Panc1 (cell line): ENCODE data around the gene DCDC2. TPM values are rescaled to one million over a fixed set of nuclear protein-coding genes. Genes with fewer than 3 reads are reported as not detected.
"Not testable (repeated sequence)": the region's sequence is repeated elsewhere in the genome, so short reads cannot be mapped to it uniquely, and the experiment has no call there.

ENCODE experiments used
- ATAC-seq: fragments of 200-7000 bp; cut with Tn5 transposase; 2 replicates; pipeline ENCODE4 v1.9.1; 2020; ENCODE audit warnings: mild to moderate bottlenecking, moderate library complexity
- BruUV-seq: library from RNA; stranded (reverse); fragments of 400-500 nt; replicated peaks from 2 replicates; lab custom pipeline; 2021; lab: Mats Ljungman, UMichigan
- CTCF ChIA-PET: fragments of 300-600 bp; sonication (Branson Sonifier 250); formaldehyde crosslinking; loops from one replicate; lab custom pipeline; 2022; ENCODE audit warnings: antibody characterized with exemption; lab: Charles Lee
- POLR2A ChIA-PET: fragments of 300-600 bp; sonication (Branson Sonifier 250); formaldehyde crosslinking; loops from one replicate; lab custom pipeline; 2022; ENCODE audit warnings: antibody characterized with exemption; lab: Charles Lee
- DNase-seq: peaks from one replicate; pipeline ENCODE4 v3.0.0-alpha.2; 2010; ENCODE audit warnings: low read depth, low spot score
- H3K27ac ChIP-seq: 2 replicates; pipeline ENCODE4 v1.5.1; 2011; ENCODE audit warnings: mild to moderate bottlenecking, low read length, inconsistent platforms
- H3K27me3 ChIP-seq: fragments of 200-500 bp; sonication (Bioruptor generic); 2 replicates; pipeline ENCODE4 v1.6.0; 2014; ENCODE audit warnings: low read length, inconsistent platforms; ENCODE audit not compliant: control insufficient read depth, insufficient read depth
- H3K36me3 ChIP-seq: fragments of 200-500 bp; sonication (Bioruptor generic); 2 replicates; pipeline ENCODE4 v1.5.1; 2014; ENCODE audit warnings: inconsistent platforms, mild to moderate bottlenecking, low read length, moderate library complexity; ENCODE audit not compliant: control insufficient read depth, insufficient read depth
- H3K4me1 ChIP-seq: 2 replicates; pipeline ENCODE4 v1.5.1; 2011; ENCODE audit warnings: inconsistent platforms, mild to moderate bottlenecking, low read length, moderate library complexity; ENCODE audit not compliant: control insufficient read depth, insufficient read depth
- H3K4me3 ChIP-seq, 2 experiments: 2 replicates each; pipeline ENCODE4 v1.5.1; 2011 to 2012; ENCODE audit warnings: low read depth in 2 of 2, low read length in 2 of 2, mild to moderate bottlenecking in 2 of 2, inconsistent platforms in 1 of 2, moderate library complexity in 1 of 2
- H3K9me3 ChIP-seq: fragments of 200-500 bp; sonication (Bioruptor generic); 2 replicates; pipeline ENCODE4 v1.5.1; 2014; ENCODE audit warnings: low read depth, mild to moderate bottlenecking, inconsistent platforms, low read length, moderate library complexity; ENCODE audit not compliant: control insufficient read depth, insufficient read depth
- POLR2AphosphoS5 ChIP-seq: IDR thresholded peaks from 2 replicates; pipeline ENCODE4 v1.6.1; 2012; ENCODE audit warnings: mild to moderate bottlenecking, low read depth, low read length, moderate library complexity
- REST ChIP-seq, 2 experiments: IDR thresholded peaks; 2 replicates each; pipeline ENCODE4 v1.6.1; 2011 to 2012; ENCODE audit warnings: low read depth in 2 of 2, control low read depth in 1 of 2, low read length in 1 of 2, mild to moderate bottlenecking in 1 of 2, moderate library complexity in 1 of 2; ENCODE audit not compliant: insufficient read depth in 1 of 2
- SIN3A ChIP-seq: IDR thresholded peaks from 2 replicates; pipeline ENCODE4 v1.6.1; 2012; ENCODE audit warnings: low read depth, mild to moderate bottlenecking, low read length, moderate library complexity, borderline replicate concordance; ENCODE audit not compliant: insufficient read depth
- TCF7L2 ChIP-seq: IDR thresholded peaks from 2 replicates; pipeline ENCODE4 v1.6.1; 2011; ENCODE audit warnings: mild to moderate bottlenecking, low read depth, low read length, inconsistent platforms
- in situ Hi-C: cut with HindIII; loops from 2 replicates; pipeline ENCODE4 v1.10.0; 2016; ENCODE audit warnings: low sequenced_read_pairs, low pct_unique_long_range_greater_than_20kb
- intact Hi-C: fragments of 100-400 bp; cut with micrococcal nuclease; formaldehyde crosslinking; loops from one replicate; pipeline ENCODE4 v1.10.0; 2022; ENCODE audit not compliant: unreplicated experiment
- total RNA-seq: library from RNA; stranded (reverse); gene quantifications from one replicate; pipeline ENCODE4 v1.2.1, GENCODE V29; 2021; ENCODE audit not compliant: unreplicated experiment
- TF ChIP-seq, protein P1 (sequence below): fragments of 450-650 bp; IDR thresholded peaks from 2 replicates; pipeline ENCODE4 v1.5.1; 2017; ENCODE audit warnings: mild to moderate bottlenecking

DCDC2 gene
- total RNA-seq, 1 experiment from 2014 or later = 0.15 TPM

- intact Hi-C loops = no loop called here
- H3K9me3 ChIP-seq = no peaks in the 10 kb centered on the region
- no TSS peak for BruUV-seq
- in situ Hi-C loops = no loop called here
- TF ChIP-seq SIN3A = no peak
- H3K27ac ChIP-seq = no peak overlapping the region
- no peak for ATAC-seq
- no peaks in the 10 kb centered on the region for H3K4me1 ChIP-seq
- H3K4me3 ChIP-seq = no peak overlapping the region
- H3K27me3 ChIP-seq = no peaks in the 10 kb centered on the region
- CTCF ChIA-PET = no interaction called here
- no peaks in the 10 kb centered on the region for H3K36me3 ChIP-seq
- POLR2A ChIA-PET = no interaction called here
- DNase-seq = no peak
Observed at GRCh38 chr6:24323632-24324337, 34.1 kb downstream of the DCDC2 start.

DNA sequence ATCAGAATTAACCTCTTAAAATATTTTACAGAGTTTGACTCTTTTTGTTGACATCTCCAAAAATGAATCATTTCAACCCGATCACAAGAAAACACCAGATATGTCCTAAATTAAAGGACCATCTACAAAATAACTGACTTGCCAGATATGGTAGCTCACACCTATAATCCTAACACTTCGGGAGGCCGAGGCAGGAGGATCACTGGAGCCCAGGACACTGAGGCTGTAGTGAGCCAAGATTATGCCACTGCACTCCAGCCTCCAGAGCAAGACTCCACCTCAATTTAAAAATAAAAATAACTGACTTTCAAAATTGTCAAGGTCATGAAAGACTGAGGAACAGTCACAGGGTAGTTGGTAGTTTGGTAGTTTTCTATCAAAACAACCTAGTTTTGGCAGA, 34.9 kb downstream of the DCDC2 start:
- no peaks in the 10 kb centered on the region for H3K27me3 ChIP-seq
- CTCF ChIA-PET = no interaction called here
- ATAC-seq = no peak
- no peaks in the 10 kb centered on the region for H3K4me1 ChIP-seq
- H3K9me3 ChIP-seq = no peaks in the 10 kb centered on the region
- H3K27ac ChIP-seq = no peak overlapping the region
- intact Hi-C loops = no loop called here
- in situ Hi-C loops = no loop called here
- H3K4me3 ChIP-seq = no peak overlapping the region
- POLR2A ChIA-PET = no interaction called here
- BruUV-seq = no TSS peak
- DNase-seq = no peak
- TF ChIP-seq, protein P1, sequence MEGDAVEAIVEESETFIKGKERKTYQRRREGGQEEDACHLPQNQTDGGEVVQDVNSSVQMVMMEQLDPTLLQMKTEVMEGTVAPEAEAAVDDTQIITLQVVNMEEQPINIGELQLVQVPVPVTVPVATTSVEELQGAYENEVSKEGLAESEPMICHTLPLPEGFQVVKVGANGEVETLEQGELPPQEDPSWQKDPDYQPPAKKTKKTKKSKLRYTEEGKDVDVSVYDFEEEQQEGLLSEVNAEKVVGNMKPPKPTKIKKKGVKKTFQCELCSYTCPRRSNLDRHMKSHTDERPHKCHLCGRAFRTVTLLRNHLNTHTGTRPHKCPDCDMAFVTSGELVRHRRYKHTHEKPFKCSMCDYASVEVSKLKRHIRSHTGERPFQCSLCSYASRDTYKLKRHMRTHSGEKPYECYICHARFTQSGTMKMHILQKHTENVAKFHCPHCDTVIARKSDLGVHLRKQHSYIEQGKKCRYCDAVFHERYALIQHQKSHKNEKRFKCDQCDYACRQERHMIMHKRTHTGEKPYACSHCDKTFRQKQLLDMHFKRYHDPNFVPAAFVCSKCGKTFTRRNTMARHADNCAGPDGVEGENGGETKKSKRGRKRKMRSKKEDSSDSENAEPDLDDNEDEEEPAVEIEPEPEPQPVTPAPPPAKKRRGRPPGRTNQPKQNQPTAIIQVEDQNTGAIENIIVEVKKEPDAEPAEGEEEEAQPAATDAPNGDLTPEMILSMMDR = no peak
- TF ChIP-seq SIN3A = no peak
- TF ChIP-seq TCF7L2 = no peak
- no peak for TF ChIP-seq REST (IDR thresholded peaks at IDR 0.05; ENCODE audit: insufficient read depth in 1 of 2, low read depth in 2 of 2, low read length in 1 of 2)
- no peak for TF ChIP-seq POLR2AphosphoS5
- no peaks in the 10 kb centered on the region for H3K36me3 ChIP-seq

DNA sequence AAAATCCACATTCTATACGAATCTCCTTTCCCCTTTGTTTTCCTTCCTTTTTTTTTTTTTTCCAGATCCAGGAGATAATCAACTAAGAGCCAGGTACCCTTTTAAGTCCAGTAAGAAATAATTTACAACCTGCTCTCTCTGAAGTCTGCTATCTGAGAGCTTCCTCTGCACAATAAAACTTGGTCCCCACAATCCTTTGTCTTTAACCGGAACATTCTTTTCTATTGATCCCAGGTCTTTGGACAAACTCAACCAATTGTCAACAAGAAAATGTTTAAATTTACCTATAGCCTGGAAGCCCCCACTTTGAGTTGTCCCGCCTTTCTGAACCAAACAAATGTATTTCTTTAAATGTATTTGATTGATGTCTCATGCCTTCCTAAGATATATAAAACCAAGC, 35.4 kb downstream of the DCDC2 start:
- H3K4me1 ChIP-seq, DNase-seq, H3K36me3 ChIP-seq, H3K4me3 ChIP-seq, H3K27me3 ChIP-seq, H3K27ac ChIP-seq, ATAC-seq, intact Hi-C loops, CTCF ChIA-PET, POLR2A ChIA-PET, BruUV-seq, in situ Hi-C loops, H3K9me3 ChIP-seq: not testable (repeated sequence)
